OCI-LY3 (cell line): ENCODE data around the gene VAV2.

Experiments used
- H2AFZ ChIP-seq: fragments of 200-600, 300-600 bp; shearing (Covaris generic); 2 replicates; pipeline ENCODE4 v1.6.0; 2014; ENCODE audit warnings: antibody characterized with exemption, low read depth, low read length
- H3K27ac ChIP-seq: fragments of 200-600, 300-600 bp; sonication (generic); 2 replicates; pipeline ENCODE4 v1.5.1; 2014; ENCODE audit warnings: mild to moderate bottlenecking, low read length, moderate library complexity, mixed read lengths
- H3K27me3 ChIP-seq: fragments of 200-600, 300-600 bp; sonication (generic); 2 replicates; pipeline ENCODE4 v1.6.1; 2014; ENCODE audit warnings: low read depth, low read length, mixed read lengths
- H3K36me3 ChIP-seq: fragments of 200-600, 300-600 bp; sonication (generic); replicated peaks from 2 replicates; pipeline ENCODE3; 2014; ENCODE audit warnings: low read depth, low read length, mixed read lengths
- H3K4me1 ChIP-seq: fragments of 300-600, 200-600 bp; sonication (generic); 2 replicates; pipeline ENCODE4 v1.6.1; 2014; ENCODE audit warnings: low read length, mixed read lengths
- H3K4me2 ChIP-seq: fragments of 200-600, 300-600 bp; sonication (generic); 2 replicates; pipeline ENCODE4 v1.6.1; 2014; ENCODE audit warnings: low read length, mixed read lengths
- H3K4me3 ChIP-seq: fragments of 300-600, 200-600 bp; sonication (generic); 2 replicates; pipeline ENCODE4 v1.5.1; 2014; ENCODE audit warnings: antibody characterized with exemption, mild to moderate bottlenecking, low read length, moderate library complexity
- H3K79me2 ChIP-seq: fragments of 300-600, 200-600 bp; shearing (Covaris generic); 2 replicates; pipeline ENCODE4 v1.6.1; 2014; ENCODE audit warnings: mild to moderate bottlenecking, low read length, mixed read lengths
- H3K9ac ChIP-seq: fragments of 300-600, 200-600 bp; shearing (Covaris generic); 2 replicates; pipeline ENCODE4 v1.6.0; 2014; ENCODE audit warnings: mild to moderate bottlenecking, low read length, moderate library complexity
- H3K9me3 ChIP-seq: fragments of 200-600, 300-600 bp; shearing (Covaris generic); 2 replicates; pipeline ENCODE4 v1.6.1; 2014; ENCODE audit warnings: low read length, mixed read lengths; ENCODE audit not compliant: insufficient read depth
- H4K20me1 ChIP-seq: fragments of 200-600, 300-600 bp; sonication (generic); 2 replicates; pipeline ENCODE4 v1.6.1; 2016; ENCODE audit warnings: low read length, mixed read lengths; ENCODE audit not compliant: insufficient read depth
- CTCF ChIP-seq: fragments of 200-600, 300-600 bp; sonication (generic); IDR thresholded peaks from 2 replicates; pipeline ENCODE4 v1.5.1; 2014; ENCODE audit warnings: antibody characterized with exemption, low read length, low read depth
- EZH2phosphoT487 ChIP-seq: fragments of 200-600 bp; shearing (Covaris generic); IDR thresholded peaks from 2 replicates; pipeline ENCODE4 v1.6.1; 2018; ENCODE audit warnings: antibody characterized with exemption, mixed run types, low read depth

Gene VAV2, protein sequence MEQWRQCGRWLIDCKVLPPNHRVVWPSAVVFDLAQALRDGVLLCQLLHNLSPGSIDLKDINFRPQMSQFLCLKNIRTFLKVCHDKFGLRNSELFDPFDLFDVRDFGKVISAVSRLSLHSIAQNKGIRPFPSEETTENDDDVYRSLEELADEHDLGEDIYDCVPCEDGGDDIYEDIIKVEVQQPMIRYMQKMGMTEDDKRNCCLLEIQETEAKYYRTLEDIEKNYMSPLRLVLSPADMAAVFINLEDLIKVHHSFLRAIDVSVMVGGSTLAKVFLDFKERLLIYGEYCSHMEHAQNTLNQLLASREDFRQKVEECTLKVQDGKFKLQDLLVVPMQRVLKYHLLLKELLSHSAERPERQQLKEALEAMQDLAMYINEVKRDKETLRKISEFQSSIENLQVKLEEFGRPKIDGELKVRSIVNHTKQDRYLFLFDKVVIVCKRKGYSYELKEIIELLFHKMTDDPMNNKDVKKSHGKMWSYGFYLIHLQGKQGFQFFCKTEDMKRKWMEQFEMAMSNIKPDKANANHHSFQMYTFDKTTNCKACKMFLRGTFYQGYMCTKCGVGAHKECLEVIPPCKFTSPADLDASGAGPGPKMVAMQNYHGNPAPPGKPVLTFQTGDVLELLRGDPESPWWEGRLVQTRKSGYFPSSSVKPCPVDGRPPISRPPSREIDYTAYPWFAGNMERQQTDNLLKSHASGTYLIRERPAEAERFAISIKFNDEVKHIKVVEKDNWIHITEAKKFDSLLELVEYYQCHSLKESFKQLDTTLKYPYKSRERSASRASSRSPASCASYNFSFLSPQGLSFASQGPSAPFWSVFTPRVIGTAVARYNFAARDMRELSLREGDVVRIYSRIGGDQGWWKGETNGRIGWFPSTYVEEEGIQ

GRCh38 chr9:133991964-133992779 is at the start of gene VAV2:
Gene VAV2, minus strand, starts transcription at chr9:133992324. Its CDS starts 46 bp downstream, at chr9:133992278.
- H3K9me3 ChIP-seq, result no peaks in the 10 kb centered on the region
- no peaks in the 10 kb centered on the region for H3K27me3 ChIP-seq
- H3K9ac ChIP-seq, result peak within 1 kb of the TSS; percentile 96
- H2AFZ ChIP-seq, result 0 out of 2 replicates have a peak within 1 kb of the TSS, but pooled peaks have one; percentile 28
- no peak for TF ChIP-seq CTCF
- no peak for TF ChIP-seq EZH2phosphoT487
- H3K36me3 ChIP-seq, result peaks cover 5% of the 10 kb centered on the region
- H3K4me1 ChIP-seq, result peaks cover 26% of the 10 kb centered on the region
- peaks cover 53% of the 10 kb centered on the region for H3K79me2 ChIP-seq
- H4K20me1 ChIP-seq, result peaks cover 40% of the 10 kb centered on the region
- H3K4me3 ChIP-seq, result peak within 1 kb of the TSS; percentile 90
- H3K4me2 ChIP-seq, result peak within 1 kb of the TSS; percentile 100
- H3K27ac ChIP-seq, result peak within 1 kb of the TSS; percentile 67

DNA sequence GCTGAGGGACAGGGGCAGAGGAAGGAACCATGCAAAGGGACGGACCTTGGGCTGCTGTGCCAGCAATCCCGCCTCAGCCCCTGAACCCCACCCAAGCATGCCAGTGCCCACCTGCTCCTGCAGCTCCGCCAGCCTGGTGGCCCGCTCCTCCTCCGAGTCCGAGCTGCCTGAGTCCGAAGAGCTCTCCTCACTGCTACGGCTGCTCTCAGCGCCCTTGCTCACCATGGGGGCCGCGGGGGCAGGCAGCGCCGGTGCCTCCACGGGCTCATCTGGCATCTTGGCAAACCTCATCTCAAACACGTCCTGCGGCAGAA is 49.5 kb upstream of the VAV2 start:
- H3K4me2 ChIP-seq, result no peak overlapping the region
- H4K20me1 ChIP-seq, result no peaks in the 10 kb centered on the region
- no peaks in the 10 kb centered on the region for H3K79me2 ChIP-seq
- no peak for TF ChIP-seq CTCF
- no peak for TF ChIP-seq EZH2phosphoT487
- H3K27ac ChIP-seq, result no peak overlapping the region
- peaks cover 18% of the 10 kb centered on the region for H3K36me3 ChIP-seq
- H3K9me3 ChIP-seq, result no peaks in the 10 kb centered on the region
- no peaks in the 10 kb centered on the region for H3K27me3 ChIP-seq
- H3K4me3 ChIP-seq, result no peak overlapping the region
- H2AFZ ChIP-seq, result no peak overlapping the region
- H3K9ac ChIP-seq, result no peak overlapping the region
- H3K4me1 ChIP-seq, result no peaks in the 10 kb centered on the region

GRCh38 chr9:134040781-134041648 is 48.9 kb upstream of the VAV2 start:
- no peaks in the 10 kb centered on the region for H3K9me3 ChIP-seq
- no peaks in the 10 kb centered on the region for H3K27me3 ChIP-seq
- H3K79me2 ChIP-seq, result no peaks in the 10 kb centered on the region
- H3K4me1 ChIP-seq, result no peaks in the 10 kb centered on the region
- H3K4me2 ChIP-seq, result no peak overlapping the region
- H3K36me3 ChIP-seq, result peaks cover 18% of the 10 kb centered on the region
- no peaks in the 10 kb centered on the region for H4K20me1 ChIP-seq
- H2AFZ ChIP-seq, result no peak overlapping the region
- H3K27ac ChIP-seq, result no peak overlapping the region
- TF ChIP-seq EZH2phosphoT487 (no peak), CTCF (no peak)
- no peak overlapping the region for H3K4me3 ChIP-seq
- no peak overlapping the region for H3K9ac ChIP-seq
